Right lobe of liver (tissue), 4 donors: ENCODE data around the gene ZC3H6.

Experiments used
- CTCF ChIP-seq, 4 donors: fragments of 200-600 bp in 3 of 4; fragments of 450-650 bp in 1 of 4; IDR thresholded peaks; one replicate each; pipeline versions ENCODE4 v1.5.1 to v1.8.0; 2016 to 2022; ENCODE audit warnings: antibody characterized with exemption in 4 of 4, mild to moderate bottlenecking in 2 of 4
- POLR2A ChIP-seq: fragments of 450-650 bp; IDR thresholded peaks from one replicate; pipeline ENCODE4 v1.6.1; 2017; ENCODE audit warnings: antibody characterized with exemption, mild to moderate bottlenecking
- donor health status: DM: no; HTN: no; CAD: no.
- donor health status: DM: no; HTN: no; CAD: no.
- donor health status: DM: no; HTN: yes; CAD: no.

- TF ChIP-seq CTCF (IDR thresholded peaks at IDR 0.05) (no peak), POLR2A (no peak)
These were observed 12.5 kb upstream of the ZC3H6 start for GRCh38 chr2:112262876-112263275.
